Neuronal stem cell (in vitro differentiated cells): ENCODE measurements around the gene GRID1.
A peak's percentile ranks its signal among the peaks of the same experiment; 100 is the strongest.

Experiments used
- DNase-seq: peaks from one replicate; pipeline ENCODE4 v3.0.0-alpha.2; 2013; ENCODE audit warnings: low spot score
- H2AFZ ChIP-seq: one replicate; pipeline ENCODE4 v1.6.1; 2013; ENCODE audit warnings: mild to moderate bottlenecking, low read length, inconsistent platforms
- H2AK5ac ChIP-seq: 2 replicates; pipeline ENCODE4 v1.6.1; 2013; ENCODE audit warnings: low read depth, mild to moderate bottlenecking, inconsistent platforms, low read length, moderate library complexity, mixed read lengths
- H2BK120ac ChIP-seq: 2 replicates; pipeline ENCODE4 v1.6.1; 2013; ENCODE audit warnings: low read depth, mild to moderate bottlenecking, inconsistent platforms, low read length, moderate library complexity, mixed read lengths
- H2BK12ac ChIP-seq: one replicate; pipeline ENCODE4 v1.6.1; 2013; ENCODE audit warnings: low read length, inconsistent platforms
- H2BK15ac ChIP-seq: 2 replicates; pipeline ENCODE4 v1.6.1; 2013; ENCODE audit warnings: mild to moderate bottlenecking, low read length, inconsistent platforms, mixed read lengths
- H2BK5ac ChIP-seq: one replicate; pipeline ENCODE4 v1.6.1; 2013; ENCODE audit warnings: inconsistent platforms, mild to moderate bottlenecking, low read length, moderate library complexity
- H3K14ac ChIP-seq: one replicate; pipeline ENCODE4 v1.6.1; 2013; ENCODE audit warnings: low read length, inconsistent platforms
- H3K18ac ChIP-seq: 2 replicates; pipeline ENCODE4 v1.6.1; 2013; ENCODE audit warnings: low read length, inconsistent platforms
- H3K23ac ChIP-seq: 2 replicates; pipeline ENCODE4 v1.6.1; 2013; ENCODE audit warnings: low read depth, mild to moderate bottlenecking, mixed read lengths, low read length, inconsistent platforms; ENCODE audit not compliant: poor library complexity
- H3K27ac ChIP-seq: replicated peaks from 3 replicates; pipeline ENCODE4 v1.5.1; 2013; ENCODE audit warnings: low read length, inconsistent platforms
- H3K27me3 ChIP-seq, 3 experiments: 2 replicates each; pipeline ENCODE4 v1.6.1; 2013; ENCODE audit warnings: low read length in 3 of 3, mild to moderate bottlenecking in 2 of 3, inconsistent platforms in 1 of 3, low read depth in 1 of 3, mixed read lengths in 1 of 3, moderate library complexity in 1 of 3; ENCODE audit not compliant: control insufficient read depth in 3 of 3, insufficient read depth in 3 of 3
- H3K36me3 ChIP-seq, 2 donors: replicated peaks in 1 of 2; 2 replicates each; pipeline ENCODE4 v1.6.1; 2013; ENCODE audit warnings: low read length in 2 of 2; ENCODE audit not compliant: control insufficient read depth in 2 of 2, insufficient read depth in 2 of 2
- H3K4ac ChIP-seq: 2 replicates; pipeline ENCODE4 v1.6.1; 2013; ENCODE audit warnings: inconsistent platforms, mild to moderate bottlenecking, low read length, moderate library complexity
- H3K4me1 ChIP-seq, 2 donors: 1 replicate in 1 of 2; 2 replicates in 1 of 2; pipeline ENCODE4 v1.6.1; 2013; ENCODE audit warnings: low read length in 2 of 2, low read depth in 1 of 2; ENCODE audit not compliant: control insufficient read depth in 2 of 2, insufficient read depth in 1 of 2
- H3K4me2 ChIP-seq: one replicate; pipeline ENCODE4 v1.6.1; 2013; ENCODE audit warnings: mild to moderate bottlenecking, low read length, inconsistent platforms; ENCODE audit not compliant: insufficient read depth, poor library complexity, severe bottlenecking
- H3K4me3 ChIP-seq, 2 donors: 2 replicates each; pipeline ENCODE4 v1.5.1; 2013; ENCODE audit warnings: low read length in 2 of 2, mild to moderate bottlenecking in 2 of 2, inconsistent platforms in 1 of 2, moderate library complexity in 1 of 2
- H3K79me1 ChIP-seq: one replicate; pipeline ENCODE4 v1.6.1; 2013; ENCODE audit warnings: low read depth, mild to moderate bottlenecking, inconsistent platforms, low read length, moderate library complexity
- H3K9ac ChIP-seq: one replicate; pipeline ENCODE4 v1.6.1; 2013; ENCODE audit warnings: mild to moderate bottlenecking, low read depth, low read length, inconsistent platforms; ENCODE audit not compliant: poor library complexity
- H3K9me3 ChIP-seq, 2 donors: replicated peaks in 1 of 2; 2 replicates each; pipeline versions ENCODE3 to v1.6.1; 2013; ENCODE audit warnings: low read length in 2 of 2, mild to moderate bottlenecking in 2 of 2, inconsistent platforms in 1 of 2, low read depth in 1 of 2, mixed read lengths in 1 of 2, moderate library complexity in 1 of 2; ENCODE audit not compliant: control insufficient read depth in 2 of 2, insufficient read depth in 1 of 2
- H4K8ac ChIP-seq: one replicate; pipeline ENCODE4 v1.6.1; 2013; ENCODE audit warnings: low read depth, mild to moderate bottlenecking, inconsistent platforms, low read length, moderate library complexity
- H4K91ac ChIP-seq: one replicate; pipeline ENCODE4 v1.6.1; 2013; ENCODE audit warnings: low read length, low read depth, mild to moderate bottlenecking, inconsistent platforms; ENCODE audit not compliant: poor library complexity
- WGBS, 2 donors: extraction: QIAGEN DNeasy Blood & Tissue Kit; methylation state at CpG; one replicate each; pipeline ENCODE4 v1.1.7; 2013; ENCODE audit warnings: missing lambda C conversion rate in 2 of 2, mixed read lengths in 1 of 2; ENCODE audit not compliant: insufficient read length in 2 of 2, insufficient replicate concordance in 1 of 2; ENCODE audit errors: extremely low coverage in 2 of 2; 5-methylcytosine and 5-hydroxymethylcytosine counted together

GRID1 gene

DNA sequence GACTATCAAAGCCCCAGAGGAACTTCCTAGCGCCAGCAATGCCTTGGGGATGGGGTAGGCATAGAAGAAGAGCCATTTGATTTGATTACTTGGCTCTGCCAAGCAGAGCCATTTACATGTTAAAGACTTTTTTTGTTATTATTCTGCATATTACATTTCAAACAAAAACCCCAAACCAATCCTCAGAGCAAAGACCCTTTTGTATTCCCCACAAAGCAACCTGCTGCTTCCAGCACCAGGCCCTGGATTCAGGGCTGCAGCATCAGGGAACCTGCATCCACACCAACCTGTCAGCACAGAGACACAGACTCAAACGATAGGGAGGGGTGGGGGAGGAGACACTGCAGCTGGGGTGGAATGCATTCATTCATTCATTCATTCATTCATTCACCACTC, 73.2 kb downstream of the GRID1 start:
- no peak overlapping the region for H3K18ac ChIP-seq
- no CpG with 5 or more reads among the region's 2 CpGs for WGBS, 2 donors
- no peak overlapping the region for H3K4me2 ChIP-seq
- no peak overlapping the region for H2AFZ ChIP-seq
- no peak overlapping the region for H4K8ac ChIP-seq
- no peak overlapping the region for H2AK5ac ChIP-seq
- peaks cover 0 to 3% of the 10 kb centered on the region in 2 donors for H3K9me3 ChIP-seq
- no peak overlapping the region for H2BK120ac ChIP-seq
- H3K27me3 ChIP-seq = no peaks in the 10 kb centered on the region
- H2BK5ac ChIP-seq = no peak overlapping the region
- H3K14ac ChIP-seq = no peak overlapping the region
- no peak overlapping the region for H3K9ac ChIP-seq
- no peak overlapping the region for H2BK15ac ChIP-seq
- H3K4ac ChIP-seq = no peak overlapping the region
- no peak overlapping the region for H2BK12ac ChIP-seq
- H3K4me3 ChIP-seq = no peak overlapping the region
- no peak for DNase-seq
- no peak overlapping the region for H4K91ac ChIP-seq
- no peaks in the 10 kb centered on the region for H3K36me3 ChIP-seq
- no peak overlapping the region for H3K27ac ChIP-seq
- H3K23ac ChIP-seq = no peak overlapping the region
- H3K4me1 ChIP-seq = no peaks in the 10 kb centered on the region
- no peaks in the 10 kb centered on the region for H3K79me1 ChIP-seq

- Histone ChIP-seq H3K36me3 (no peaks in the 10 kb centered on the region), H2AFZ (no peak overlapping the region), H3K79me1 (no peaks in the 10 kb centered on the region), H2AK5ac (peak overlapping the region; percentile 28), H3K9ac (no peak overlapping the region), H3K14ac (no peak overlapping the region), H2BK15ac (no peak overlapping the region), H3K4me3 (no peak overlapping the region), H4K91ac (no peak overlapping the region), H4K8ac (no peak overlapping the region), H3K27me3 (no peaks in the 10 kb centered on the region), H2BK120ac (no peak overlapping the region), H3K18ac (no peak overlapping the region), H3K4ac (no peak overlapping the region), H2BK5ac (no peak overlapping the region), H3K27ac (no peak overlapping the region), H3K9me3 (peaks cover 0 to 3% of the 10 kb centered on the region in 2 donors), H3K23ac (no peak overlapping the region), H3K4me1 (no peaks in the 10 kb centered on the region), H3K4me2 (no peak overlapping the region), H2BK12ac (no peak overlapping the region)
- DNase-seq = no peak
- 100% methylated on average over 1 of the region's 13 CpGs; no CpG with 5 or more reads in 1 of the 2 donors for WGBS, 2 donors
Measured at GRCh38 chr10:86292462-86293395, 73.9 kb downstream of the GRID1 start.

DNA sequence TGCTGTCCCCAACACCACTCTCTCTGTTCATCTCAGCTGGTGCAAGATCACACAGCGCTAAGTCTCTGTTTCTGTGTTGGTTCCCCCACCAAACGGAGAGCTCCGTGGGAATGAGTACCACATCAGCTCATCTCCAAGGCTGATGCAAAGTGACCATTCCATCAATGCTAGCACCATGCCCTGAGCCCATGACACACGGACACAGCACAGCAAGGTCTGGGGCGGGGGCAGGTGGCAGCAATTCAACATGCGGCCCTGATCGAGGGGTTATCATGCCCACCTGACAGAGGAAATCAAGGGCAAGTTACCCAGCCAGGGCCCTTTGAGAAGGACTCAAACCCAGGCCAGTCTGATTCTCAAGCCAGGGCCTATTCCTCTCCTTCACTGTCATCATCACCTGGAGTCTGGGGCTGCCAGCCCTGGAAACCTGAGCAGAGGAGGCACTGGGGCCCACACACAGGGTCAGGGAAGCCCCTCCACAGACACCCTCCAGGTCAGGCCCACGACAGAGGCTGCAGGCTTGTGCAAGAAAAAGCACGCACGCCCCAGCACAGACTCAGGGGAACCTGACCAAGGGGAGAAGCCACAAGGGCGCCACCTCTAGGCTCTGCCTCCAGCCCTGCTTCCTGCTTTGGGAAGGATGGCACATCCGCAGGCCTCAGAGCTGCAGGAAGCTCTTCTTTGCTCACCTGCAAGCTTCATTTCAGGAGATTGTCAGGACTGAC, 74.8 kb downstream of the GRID1 start:
- no peak for DNase-seq
- H4K8ac ChIP-seq = no peak overlapping the region
- H3K4me3 ChIP-seq = no peak overlapping the region
- H3K4ac ChIP-seq = no peak overlapping the region
- H2BK120ac ChIP-seq = no peak overlapping the region
- H3K36me3 ChIP-seq = no peaks in the 10 kb centered on the region
- H3K79me1 ChIP-seq = no peaks in the 10 kb centered on the region
- H3K4me2 ChIP-seq = no peak overlapping the region
- no peak overlapping the region for H3K27ac ChIP-seq
- no CpG with 5 or more reads among the region's 12 CpGs for WGBS, 2 donors
- H2AFZ ChIP-seq = no peak overlapping the region
- no peaks in the 10 kb centered on the region for H3K4me1 ChIP-seq
- no peak overlapping the region for H3K9ac ChIP-seq
- H4K91ac ChIP-seq = no peak overlapping the region
- peak overlapping the region; percentile 85 for H2AK5ac ChIP-seq
- H3K27me3 ChIP-seq = no peaks in the 10 kb centered on the region
- no peak overlapping the region for H2BK12ac ChIP-seq
- H3K9me3 ChIP-seq = peaks cover 0 to 3% of the 10 kb centered on the region in 2 donors
- H2BK15ac ChIP-seq = no peak overlapping the region
- no peak overlapping the region for H2BK5ac ChIP-seq
- H3K23ac ChIP-seq = no peak overlapping the region
- peak overlapping the region; percentile 65 for H3K18ac ChIP-seq
- no peak overlapping the region for H3K14ac ChIP-seq
